NB4 (cell line): Measurements from ENCODE around the gene CMBL.

Experiments used
- MYC ChIP-seq: IDR thresholded peaks from 2 replicates; pipeline ENCODE4 v1.6.1; 2011; ENCODE audit warnings: low read depth, low read length
- POLR2A ChIP-seq: IDR thresholded peaks from 2 replicates; pipeline ENCODE4 v1.6.1; 2011; ENCODE audit warnings: mild to moderate bottlenecking; ENCODE audit not compliant: insufficient read length; ENCODE audit errors: extremely low read depth
- TF ChIP-seq, protein P1 (sequence below): IDR thresholded peaks from one replicate; pipeline ENCODE4 v1.5.1; 2012; ENCODE audit warnings: low read depth, low read length

DNA sequence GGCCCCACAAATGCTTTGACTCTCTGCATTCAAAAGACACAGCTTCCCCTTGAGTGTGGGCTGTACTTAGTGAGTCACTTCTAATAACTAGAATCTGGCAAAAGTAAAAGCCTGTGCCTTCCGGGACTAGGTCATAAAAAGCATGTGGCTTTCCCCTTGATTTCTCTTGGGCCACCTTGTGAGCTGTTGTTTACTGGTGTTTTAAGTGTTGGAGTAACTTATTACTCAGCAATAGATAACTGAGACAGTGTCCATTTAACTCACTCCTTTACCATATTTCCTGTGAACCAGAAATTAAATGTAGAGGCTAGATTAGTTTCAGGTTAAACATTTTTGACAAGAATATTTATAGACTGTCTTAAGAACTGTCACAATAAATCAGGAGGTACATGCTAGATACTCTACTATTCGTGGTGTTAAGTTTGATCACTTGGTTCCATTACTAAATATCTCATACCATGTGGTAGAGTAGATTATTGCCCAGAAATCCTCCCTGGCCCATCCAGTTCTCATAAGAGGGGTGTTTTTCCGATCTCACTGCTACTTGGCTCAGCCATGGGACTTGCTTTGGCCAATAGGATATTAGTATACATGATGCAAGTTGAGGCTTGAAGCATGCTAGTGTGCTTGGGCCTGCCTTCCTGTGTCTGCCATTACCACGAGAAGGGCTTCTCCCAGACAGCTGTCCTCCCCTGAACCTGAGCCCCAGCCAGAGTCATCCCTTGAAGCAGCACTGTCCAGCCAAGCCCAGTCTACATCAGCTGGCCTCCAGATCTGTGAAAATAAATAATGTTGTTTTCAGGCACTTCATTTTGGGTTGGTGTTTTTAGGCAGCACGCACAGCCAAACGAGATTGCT, 10.4 kb upstream of the CMBL start:
- TF ChIP-seq, protein P1, sequence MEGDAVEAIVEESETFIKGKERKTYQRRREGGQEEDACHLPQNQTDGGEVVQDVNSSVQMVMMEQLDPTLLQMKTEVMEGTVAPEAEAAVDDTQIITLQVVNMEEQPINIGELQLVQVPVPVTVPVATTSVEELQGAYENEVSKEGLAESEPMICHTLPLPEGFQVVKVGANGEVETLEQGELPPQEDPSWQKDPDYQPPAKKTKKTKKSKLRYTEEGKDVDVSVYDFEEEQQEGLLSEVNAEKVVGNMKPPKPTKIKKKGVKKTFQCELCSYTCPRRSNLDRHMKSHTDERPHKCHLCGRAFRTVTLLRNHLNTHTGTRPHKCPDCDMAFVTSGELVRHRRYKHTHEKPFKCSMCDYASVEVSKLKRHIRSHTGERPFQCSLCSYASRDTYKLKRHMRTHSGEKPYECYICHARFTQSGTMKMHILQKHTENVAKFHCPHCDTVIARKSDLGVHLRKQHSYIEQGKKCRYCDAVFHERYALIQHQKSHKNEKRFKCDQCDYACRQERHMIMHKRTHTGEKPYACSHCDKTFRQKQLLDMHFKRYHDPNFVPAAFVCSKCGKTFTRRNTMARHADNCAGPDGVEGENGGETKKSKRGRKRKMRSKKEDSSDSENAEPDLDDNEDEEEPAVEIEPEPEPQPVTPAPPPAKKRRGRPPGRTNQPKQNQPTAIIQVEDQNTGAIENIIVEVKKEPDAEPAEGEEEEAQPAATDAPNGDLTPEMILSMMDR = no peak
- TF ChIP-seq POLR2A (no peak), MYC (0 out of 2 replicates have a peak, but pooled peaks have one; percentile 30)
